Large intestine (tissue), 3 donors: ENCODE measurements around the gene PIGH. TPM values are rescaled to one million over a fixed set of nuclear protein-coding genes. Genes with fewer than 3 reads are reported as not detected.
"Not testable (repeated sequence)": the region's sequence is repeated elsewhere in the genome, so short reads cannot be mapped to it uniquely, and the experiment has no call there.

Experiments used
- DNase-seq, 2 donors: peaks; one replicate each; pipeline versions ENCODE4 v3.0.0 to v3.0.0-alpha.2; 2013
- H3K27ac ChIP-seq: one replicate; pipeline ENCODE4 v1.5.1; 2013; ENCODE audit warnings: low read length
- H3K27me3 ChIP-seq: 2 replicates; pipeline ENCODE4 v1.6.1; 2013; ENCODE audit warnings: low read length; ENCODE audit not compliant: control insufficient read depth, insufficient read depth
- H3K36me3 ChIP-seq: 2 replicates; pipeline ENCODE4 v1.6.1; 2013; ENCODE audit warnings: low read length; ENCODE audit not compliant: control insufficient read depth, insufficient read depth
- H3K4me1 ChIP-seq: one replicate; pipeline ENCODE4 v1.6.1; 2013; ENCODE audit warnings: low read length; ENCODE audit not compliant: control insufficient read depth, insufficient read depth
- H3K4me3 ChIP-seq: one replicate; pipeline ENCODE4 v1.5.1; 2013; ENCODE audit warnings: low read length
- H3K9me3 ChIP-seq: one replicate; pipeline ENCODE4 v1.6.1; 2013; ENCODE audit warnings: mild to moderate bottlenecking, low read depth, low read length, moderate library complexity; ENCODE audit not compliant: control insufficient read depth
- WGBS: methylation state at CpG from one replicate; pipeline ENCODE4 v1.1.5; 2013; ENCODE audit warnings: low lambda C conversion rate; ENCODE audit not compliant: insufficient coverage; 5-methylcytosine and 5-hydroxymethylcytosine counted together
- polyA plus RNA-seq: library from polyadenylated mRNA; unstranded; fragments of 120-200 nt; gene quantifications from one replicate; pipeline ENCODE4 v1.2.1, GENCODE V29; 2013

Gene PIGH
- polyA plus RNA-seq, 1 donor: 51.4 TPM

GRCh38 chr14:67636361-67636919 is 36.4 kb upstream of the PIGH start:
- H3K9me3 ChIP-seq: no peaks in the 10 kb centered on the region
- H3K27ac ChIP-seq: no peak overlapping the region
- no peaks in the 10 kb centered on the region for H3K36me3 ChIP-seq
- 0% methylated on average over 1 of the region's 3 CpGs for WGBS
- no peak overlapping the region for H3K4me3 ChIP-seq
- peak; percentile 35 to 72 for DNase-seq
- H3K4me1 ChIP-seq: peaks cover 5% of the 10 kb centered on the region
- no peaks in the 10 kb centered on the region for H3K27me3 ChIP-seq

DNA sequence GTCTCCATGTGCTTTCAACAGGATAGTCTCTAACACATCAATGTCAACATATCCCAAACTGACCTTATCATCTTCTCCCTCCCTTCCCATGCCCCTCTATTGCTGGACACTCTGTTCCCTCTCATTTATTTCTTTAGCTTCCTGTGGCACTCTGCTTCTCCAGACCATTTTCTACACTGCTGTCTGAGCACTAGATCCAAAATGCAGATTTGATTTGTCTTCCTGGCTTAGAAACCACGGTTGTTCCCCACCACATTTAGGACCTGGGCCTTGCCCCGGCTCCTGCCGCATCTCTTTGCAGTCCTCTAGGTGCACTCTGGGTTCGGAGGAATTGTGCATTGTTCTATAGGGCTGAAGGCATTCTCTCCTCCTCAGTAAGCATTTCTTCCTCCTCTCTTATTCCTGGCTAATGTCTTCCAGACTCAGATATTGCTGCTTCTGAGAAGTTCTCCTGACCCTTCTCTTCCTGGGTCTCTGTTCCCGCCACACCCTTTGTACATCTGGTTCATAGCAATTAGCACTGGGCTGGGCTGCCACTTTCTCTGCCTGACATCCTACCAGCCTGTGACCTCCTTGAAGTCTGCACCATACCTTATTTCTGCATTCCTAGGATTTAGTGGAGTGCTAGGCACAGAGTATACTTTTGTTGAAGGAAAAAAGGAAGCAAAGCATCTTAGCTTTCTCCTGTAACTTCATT is 33.5 kb upstream of the PIGH start:
- DNase-seq: no peak

GRCh38 chr14:67630938-67631337 is 30.9 kb upstream of the PIGH start:
- no peak overlapping the region for H3K27ac ChIP-seq
- no CpG with 5 or more reads among the region's 5 CpGs for WGBS
- no peaks in the 10 kb centered on the region for H3K9me3 ChIP-seq
- H3K4me1 ChIP-seq: peaks cover under 1% of the 10 kb centered on the region
- no peaks in the 10 kb centered on the region for H3K27me3 ChIP-seq
- DNase-seq: no peak
- no peak overlapping the region for H3K4me3 ChIP-seq
- H3K36me3 ChIP-seq: no peaks in the 10 kb centered on the region

More for the DNA sequence above, 33.5 kb upstream of the PIGH start:
- H3K4me3 ChIP-seq: no peak overlapping the region
- WGBS: no CpG with 5 or more reads among the region's 5 CpGs
- H3K9me3 ChIP-seq: no peaks in the 10 kb centered on the region
- H3K4me1 ChIP-seq: peaks cover 4% of the 10 kb centered on the region
- H3K36me3 ChIP-seq: no peaks in the 10 kb centered on the region
- no peak overlapping the region for H3K27ac ChIP-seq
- H3K27me3 ChIP-seq: no peaks in the 10 kb centered on the region

- DNase-seq: no peak
- no peak overlapping the region for H3K27ac ChIP-seq
- H3K9me3 ChIP-seq: no peaks in the 10 kb centered on the region
- H3K4me3 ChIP-seq: no peak overlapping the region
- whole genome bisulfite sequencing: 100% methylated on average over 1 of the region's 4 CpGs
- H3K27me3 ChIP-seq: no peaks in the 10 kb centered on the region
- no peaks in the 10 kb centered on the region for H3K4me1 ChIP-seq
- H3K36me3 ChIP-seq: no peaks in the 10 kb centered on the region
These were observed 30.1 kb upstream of the PIGH start for GRCh38 chr14:67630186-67630585.

GRCh38 chr14:67627519-67627918 is 27.5 kb upstream of the PIGH start:
- Histone ChIP-seq H3K36me3 (no peaks in the 10 kb centered on the region), H3K27ac (no peak overlapping the region), H3K4me1 (no peaks in the 10 kb centered on the region), H3K4me3 (no peak overlapping the region), H3K27me3 (no peaks in the 10 kb centered on the region), H3K9me3 (no peaks in the 10 kb centered on the region)
- DNase-seq: no peak

- H3K27me3 ChIP-seq, H3K36me3 ChIP-seq, DNase-seq, H3K4me3 ChIP-seq, H3K9me3 ChIP-seq, H3K4me1 ChIP-seq, H3K27ac ChIP-seq: not testable (repeated sequence)
- WGBS: no CpG with 5 or more reads among the region's 1 CpG
These were observed 26.1 kb upstream of the PIGH start for GRCh38 chr14:67626131-67626530.

- no CpG with 5 or more reads among the region's 2 CpGs for WGBS
- Histone ChIP-seq H3K27me3 (peaks cover 6% of the 10 kb centered on the region), H3K9me3 (no peaks in the 10 kb centered on the region), H3K4me3 (no peak overlapping the region), H3K4me1 (peaks cover 11% of the 10 kb centered on the region), H3K36me3 (no peaks in the 10 kb centered on the region), H3K27ac (no peak overlapping the region)
- DNase-seq: no peak
These were observed 23.0 kb upstream of the PIGH start for GRCh38 chr14:67623114-67623513.

DNA sequence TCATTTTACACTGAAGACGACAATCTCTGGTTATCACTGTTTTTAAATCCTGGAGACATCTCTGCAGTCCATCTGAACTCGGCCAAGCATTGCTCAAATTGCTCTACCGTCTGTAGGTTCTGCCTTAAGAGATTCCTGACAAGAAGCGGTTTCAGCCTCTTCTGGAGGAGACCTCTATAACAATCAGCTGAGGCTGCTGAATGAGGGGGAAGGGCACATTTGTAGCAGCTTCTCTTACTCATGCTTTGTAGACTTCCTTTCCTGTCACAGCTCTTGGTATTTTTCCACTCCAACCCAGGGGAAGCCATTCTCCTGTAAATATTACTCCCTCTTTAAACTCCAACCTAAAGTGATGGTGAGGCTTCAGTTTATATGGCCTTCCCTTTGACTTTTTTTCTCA is 22.6 kb upstream of the PIGH start:
- no peak for DNase-seq
- 60% methylated on average over 1 of the region's 4 CpGs for WGBS
- no peak overlapping the region for H3K27ac ChIP-seq

GRCh38 chr14:67620217-67620785 is 20.2 kb upstream of the PIGH start:
- DNase-seq: peak in 1 of 2 donors; percentile 35
- H3K27ac ChIP-seq: peak overlapping the region; percentile 58
- H3K36me3 ChIP-seq: no peaks in the 10 kb centered on the region
- peaks cover 6% of the 10 kb centered on the region for H3K27me3 ChIP-seq
- peak overlapping the region; percentile 64 for H3K4me3 ChIP-seq
- H3K9me3 ChIP-seq: no peaks in the 10 kb centered on the region
- no CpG with 5 or more reads among the region's 19 CpGs for WGBS
- peaks cover 11% of the 10 kb centered on the region for H3K4me1 ChIP-seq

More for the DNA sequence above, 22.6 kb upstream of the PIGH start:
- Histone ChIP-seq H3K36me3 (no peaks in the 10 kb centered on the region), H3K4me1 (peaks cover 11% of the 10 kb centered on the region), H3K9me3 (no peaks in the 10 kb centered on the region), H3K4me3 (no peak overlapping the region), H3K27me3 (peaks cover 6% of the 10 kb centered on the region)

DNA sequence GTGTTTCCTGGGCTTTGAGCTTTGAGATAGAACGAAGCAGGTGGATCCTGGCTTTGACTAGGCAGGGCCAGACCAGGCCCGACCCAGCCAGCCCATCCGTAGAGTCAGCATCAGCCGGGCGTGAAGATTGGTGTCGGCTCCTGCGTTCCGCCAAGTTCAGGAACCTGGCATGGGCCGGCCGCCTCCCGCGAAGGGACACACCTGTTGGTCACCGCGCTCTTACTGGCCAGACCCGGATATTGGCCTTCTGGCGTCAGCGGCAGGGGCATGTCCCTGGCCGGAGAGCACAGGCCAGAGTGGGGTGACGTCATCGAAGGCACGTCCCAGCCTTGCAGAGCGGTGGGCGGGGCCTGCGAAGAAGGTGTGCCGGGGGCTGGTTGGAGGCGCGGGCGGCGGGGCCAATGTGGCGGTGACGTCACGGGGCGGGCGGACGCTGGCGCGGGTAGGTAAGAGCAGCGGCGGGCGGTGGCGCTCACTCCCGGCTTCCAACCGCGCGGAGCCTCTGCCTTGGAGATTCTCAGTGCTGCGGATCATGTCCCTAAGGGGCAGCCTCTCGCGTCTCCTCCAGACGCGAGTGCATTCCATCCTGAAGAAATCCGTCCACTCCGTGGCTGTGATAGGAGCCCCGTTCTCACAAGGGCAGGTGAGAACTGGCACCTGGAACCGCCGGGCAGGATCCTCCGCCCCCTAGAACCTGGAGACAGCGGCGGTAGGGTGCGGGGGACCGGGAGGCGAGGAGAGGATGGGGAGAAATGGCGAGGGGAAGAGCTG is 19.6 kb upstream of the PIGH start, which contains the start of gene ARG2:
TSS of gene ARG2 (plus strand) at position 475 of the 771 bp plus-strand sequence. CDS start at position 533, 58 bp downstream.
- Histone ChIP-seq H3K27me3 (peaks cover 6% of the 10 kb centered on the region), H3K4me1 (peaks cover 11% of the 10 kb centered on the region), H3K4me3 (peak within 1 kb of the TSS; percentile 64), H3K9me3 (no peaks in the 10 kb centered on the region), H3K27ac (peak within 1 kb of the TSS; percentile 82), H3K36me3 (no peaks in the 10 kb centered on the region)
- no CpG with 5 or more reads among the region's 62 CpGs for WGBS
- peak; percentile 98 to 99 for DNase-seq
